PC-3 (cell line): Measurements from ENCODE around the gene TSPAN32. TPM values are rescaled to one million over a fixed set of nuclear protein-coding genes. Genes with fewer than 3 reads are reported as not detected.

Experiments
- ATAC-seq: fragments of 200-7000 bp; cut with Tn5 transposase; 2 replicates; pipeline ENCODE4 v1.9.1; 2020; ENCODE audit warnings: mild to moderate bottlenecking, moderate library complexity
- BruUV-seq: library from RNA; stranded (reverse); fragments of 400-500 nt; replicated peaks from 2 replicates; lab custom pipeline; 2021; lab: Mats Ljungman, UMichigan
- CTCF ChIA-PET: fragments of 300-600 bp; sonication (Branson Sonifier 250); formaldehyde crosslinking; loops from one replicate; lab custom pipeline; 2022; ENCODE audit warnings: antibody characterized with exemption; lab: Charles Lee
- POLR2A ChIA-PET: fragments of 300-600 bp; sonication (Branson Sonifier 250); formaldehyde crosslinking; loops from one replicate; lab custom pipeline; 2022; ENCODE audit warnings: antibody characterized with exemption; ENCODE audit not compliant: unreplicated experiment; lab: Charles Lee
- DNase-seq: peaks from one replicate; pipeline ENCODE4 v3.0.0-alpha.2; 2015
- H2AFZ ChIP-seq: fragments of 300-600 bp; sonication (generic); 2 replicates; pipeline ENCODE4 v1.6.0; 2016; ENCODE audit warnings: antibody characterized with exemption, low read length
- H3F3A ChIP-seq: fragments of 300-600 bp; sonication (generic); one replicate; pipeline ENCODE4 v1.6.0; 2017; ENCODE audit warnings: antibody characterized with exemption, low read length, control low read depth, mild to moderate bottlenecking; ENCODE audit not compliant: unreplicated experiment
- H3K27ac ChIP-seq: fragments of 300-600 bp; sonication (generic); 2 replicates; pipeline ENCODE4 v1.5.1; 2016; ENCODE audit warnings: mild to moderate bottlenecking, low read length
- H3K27me3 ChIP-seq: fragments of 300-600 bp; sonication (generic); 2 replicates; pipeline ENCODE4 v1.6.1; 2016; ENCODE audit warnings: low read length, mixed read lengths
- H3K36me3 ChIP-seq: fragments of 300-600 bp; sonication (generic); 2 replicates; pipeline ENCODE4 v1.6.1; 2016; ENCODE audit warnings: low read depth, mixed run types, low read length, mixed read lengths
- H3K4me1 ChIP-seq: fragments of 300-600 bp; sonication (generic); 2 replicates; pipeline ENCODE4 v1.5.1; 2016; ENCODE audit warnings: low read length; ENCODE audit not compliant: insufficient read depth
- H3K4me2 ChIP-seq: fragments of 300-600 bp; sonication (generic); 2 replicates; pipeline ENCODE4 v1.6.0; 2016; ENCODE audit warnings: low read length
- H3K4me3 ChIP-seq: fragments of 300-600 bp; sonication (generic); 2 replicates; pipeline ENCODE4 v1.5.1; 2016; ENCODE audit warnings: mild to moderate bottlenecking, low read length, mixed read lengths
- H3K79me2 ChIP-seq: fragments of 300-600 bp; sonication (generic); 2 replicates; pipeline ENCODE4 v1.6.1; 2017; ENCODE audit warnings: low read length, mixed read lengths
- H3K9ac ChIP-seq: fragments of 300-600 bp; sonication (generic); 2 replicates; pipeline ENCODE4 v1.6.0; 2016; ENCODE audit warnings: mild to moderate bottlenecking, low read length
- H3K9me2 ChIP-seq: fragments of 300-600 bp; sonication (generic); replicated peaks from 2 replicates; pipeline ENCODE4 v1.6.1; 2016; ENCODE audit warnings: mixed run types, low read length, mixed read lengths
- H3K9me3 ChIP-seq: fragments of 300-600 bp; sonication (generic); 2 replicates; pipeline ENCODE4 v1.6.1; 2016; ENCODE audit warnings: low read length, mixed read lengths
- H4K20me1 ChIP-seq: fragments of 300-600 bp; sonication (generic); 2 replicates; pipeline ENCODE4 v1.6.1; 2016; ENCODE audit warnings: low read length, mixed read lengths
- EZH2 ChIP-seq: fragments of 300-600 bp; sonication (generic); IDR thresholded peaks from one replicate; pipeline ENCODE4 v1.6.1; 2017; ENCODE audit warnings: antibody characterized with exemption, mild to moderate bottlenecking, low read length; ENCODE audit not compliant: unreplicated experiment
- EZH2phosphoT487 ChIP-seq: fragments of 300-600 bp; sonication (generic); IDR thresholded peaks from 2 replicates; pipeline ENCODE4 v1.6.1; 2018; ENCODE audit warnings: mild to moderate bottlenecking, antibody characterized with exemption, low read length, borderline replicate concordance
- intact Hi-C: fragments of 100-400 bp; cut with micrococcal nuclease; formaldehyde crosslinking; loops from 2 replicates; pipeline ENCODE4 v1.9.0; 2023
- total RNA-seq: library from RNA; depleted of rRNA; stranded (reverse); fragments of >200 nt; gene quantifications from 2 replicates; pipeline ENCODE4 v1.2.3, GENCODE V29; 2014
- TF ChIP-seq, protein P1 (sequence below): fragments of 300-600 bp; sonication (generic); conservative IDR thresholded peaks from 2 replicates; pipeline ENCODE4 v1.5.1; 2017; ENCODE audit warnings: antibody characterized with exemption, low read depth, mild to moderate bottlenecking, low read length

The TSPAN32 gene
- total RNA-seq, 1 experiment from 2014 or later = not detected

GRCh38 chr11:2259466-2259830 lies 42.4 kb upstream of the TSPAN32 start:
- no peak for ATAC-seq
- CTCF ChIA-PET = no interaction called here
- POLR2A ChIA-PET = no interaction called here

DNA sequence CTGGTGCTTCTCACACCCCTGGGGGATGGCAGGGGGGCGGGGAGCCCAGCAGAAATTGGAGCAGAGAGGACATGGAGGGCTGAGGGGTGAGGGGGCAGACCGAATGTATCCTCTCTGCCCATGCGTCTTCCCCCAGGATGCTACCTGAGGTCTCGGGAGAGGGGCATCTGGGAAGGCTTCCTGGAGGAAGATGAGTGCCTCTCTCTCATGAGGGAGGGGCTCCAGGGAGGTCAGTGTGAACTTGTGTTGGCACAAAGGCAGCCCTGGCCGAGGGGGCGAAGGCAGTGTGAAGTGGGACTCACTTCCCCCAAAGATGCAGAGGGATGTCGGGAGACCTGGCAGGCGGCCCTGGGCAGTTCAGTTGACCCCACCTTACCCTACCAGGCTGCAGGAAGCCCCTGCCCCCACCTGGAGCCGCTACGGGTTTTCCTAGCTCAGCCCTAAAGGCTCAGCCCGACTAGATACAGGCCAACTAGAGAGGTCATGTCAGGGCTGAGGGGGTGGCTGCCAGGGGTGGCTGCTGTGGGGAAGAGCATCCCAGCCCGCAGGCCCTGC lies 41.8 kb upstream of the TSPAN32 start:
- Histone ChIP-seq H3K4me1 (peaks cover 16% of the 10 kb centered on the region), H4K20me1 (no peaks in the 10 kb centered on the region), H3K27ac (no peak overlapping the region), H2AFZ (no peak overlapping the region), H3K9me2 (no peaks in the 10 kb centered on the region), H3K79me2 (no peaks in the 10 kb centered on the region), H3K4me2 (no peak overlapping the region), H3F3A (no peaks in the 10 kb centered on the region), H3K9ac (no peak overlapping the region), H3K27me3 (no peaks in the 10 kb centered on the region), H3K4me3 (no peak overlapping the region), H3K36me3 (no peaks in the 10 kb centered on the region), H3K9me3 (no peaks in the 10 kb centered on the region)
- DNase-seq = no peak
- TF ChIP-seq EZH2phosphoT487 = no peak
- no peak for TF ChIP-seq EZH2
- intact Hi-C loops = no loop called here
- CTCF ChIA-PET = no interaction called here
- no TSS peak for BruUV-seq
- no peak for ATAC-seq
- POLR2A ChIA-PET = no interaction called here

More at GRCh38 chr11:2259466-2259830, 42.4 kb upstream of the TSPAN32 start:
- no peaks in the 10 kb centered on the region for H3K79me2 ChIP-seq
- no peak overlapping the region for H3K4me2 ChIP-seq
- H3K27ac ChIP-seq = no peak overlapping the region
- no peaks in the 10 kb centered on the region for H3F3A ChIP-seq
- H3K9me2 ChIP-seq = no peaks in the 10 kb centered on the region
- H3K9ac ChIP-seq = no peak overlapping the region
- no peak overlapping the region for H3K4me3 ChIP-seq
- TF ChIP-seq EZH2 (no peak), EZH2phosphoT487 (no peak)
- TF ChIP-seq, protein P1, sequence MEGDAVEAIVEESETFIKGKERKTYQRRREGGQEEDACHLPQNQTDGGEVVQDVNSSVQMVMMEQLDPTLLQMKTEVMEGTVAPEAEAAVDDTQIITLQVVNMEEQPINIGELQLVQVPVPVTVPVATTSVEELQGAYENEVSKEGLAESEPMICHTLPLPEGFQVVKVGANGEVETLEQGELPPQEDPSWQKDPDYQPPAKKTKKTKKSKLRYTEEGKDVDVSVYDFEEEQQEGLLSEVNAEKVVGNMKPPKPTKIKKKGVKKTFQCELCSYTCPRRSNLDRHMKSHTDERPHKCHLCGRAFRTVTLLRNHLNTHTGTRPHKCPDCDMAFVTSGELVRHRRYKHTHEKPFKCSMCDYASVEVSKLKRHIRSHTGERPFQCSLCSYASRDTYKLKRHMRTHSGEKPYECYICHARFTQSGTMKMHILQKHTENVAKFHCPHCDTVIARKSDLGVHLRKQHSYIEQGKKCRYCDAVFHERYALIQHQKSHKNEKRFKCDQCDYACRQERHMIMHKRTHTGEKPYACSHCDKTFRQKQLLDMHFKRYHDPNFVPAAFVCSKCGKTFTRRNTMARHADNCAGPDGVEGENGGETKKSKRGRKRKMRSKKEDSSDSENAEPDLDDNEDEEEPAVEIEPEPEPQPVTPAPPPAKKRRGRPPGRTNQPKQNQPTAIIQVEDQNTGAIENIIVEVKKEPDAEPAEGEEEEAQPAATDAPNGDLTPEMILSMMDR = no peak
- intact Hi-C loops = no loop called here
- no TSS peak for BruUV-seq
- no peak for DNase-seq
- H3K27me3 ChIP-seq = no peaks in the 10 kb centered on the region
- H3K4me1 ChIP-seq = peaks cover 16% of the 10 kb centered on the region
- no peak overlapping the region for H2AFZ ChIP-seq
- H3K9me3 ChIP-seq = no peaks in the 10 kb centered on the region
- no peaks in the 10 kb centered on the region for H4K20me1 ChIP-seq
- H3K36me3 ChIP-seq = no peaks in the 10 kb centered on the region

DNA sequence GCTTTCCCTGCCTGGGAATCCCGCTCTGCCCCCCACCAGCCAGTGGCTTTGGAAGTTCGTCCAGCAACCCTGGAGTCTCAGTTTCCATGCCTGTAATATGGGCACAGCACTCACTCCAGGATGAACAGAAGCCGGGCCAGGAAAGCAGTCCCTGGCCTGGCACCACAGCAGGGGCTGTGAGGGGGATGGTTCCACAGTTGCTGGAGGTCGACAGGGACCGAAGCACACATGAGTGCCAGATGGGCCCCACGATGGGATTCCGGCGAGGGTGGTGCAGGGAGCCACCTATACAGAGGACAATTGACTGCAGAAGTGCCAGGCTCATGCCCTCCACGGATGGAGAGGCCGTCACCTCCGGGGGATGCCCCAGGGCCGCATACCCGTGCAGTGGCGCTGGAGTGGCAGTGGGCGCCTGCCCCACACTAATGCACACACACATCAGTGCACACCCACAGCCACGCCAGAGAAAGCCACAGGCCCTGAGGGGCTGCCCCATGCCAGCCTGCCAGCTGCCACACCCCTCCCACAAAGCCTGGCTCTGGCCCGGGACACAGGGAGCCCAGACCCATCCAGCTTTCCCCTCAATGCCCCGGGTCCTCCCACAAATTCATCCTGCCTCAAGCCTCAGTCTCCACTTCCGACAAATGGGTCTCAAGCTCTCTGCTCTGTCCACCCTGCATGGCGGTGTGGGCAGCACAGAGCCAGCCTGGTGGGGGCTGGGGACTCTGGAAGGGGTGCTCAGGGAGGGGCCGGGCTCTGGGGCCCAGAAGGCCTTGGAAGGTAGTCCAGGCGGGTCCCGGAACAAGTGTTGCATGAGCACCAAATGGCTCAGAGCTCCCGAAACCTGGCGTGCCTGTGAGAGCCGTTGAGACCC lies 41.1 kb upstream of the TSPAN32 start:
- CTCF ChIA-PET = no interaction called here
- H3K79me2 ChIP-seq = no peaks in the 10 kb centered on the region
- H3K9ac ChIP-seq = no peak overlapping the region
- peaks cover 16% of the 10 kb centered on the region for H3K4me1 ChIP-seq
- H2AFZ ChIP-seq = no peak overlapping the region
- intact Hi-C loops = no loop called here
- no TSS peak for BruUV-seq
- H3K36me3 ChIP-seq = no peaks in the 10 kb centered on the region
- no peak overlapping the region for H3K4me3 ChIP-seq
- POLR2A ChIA-PET = no interaction called here
- H3K9me2 ChIP-seq = no peaks in the 10 kb centered on the region
- H3K27me3 ChIP-seq = no peaks in the 10 kb centered on the region
- DNase-seq (no peak), ATAC-seq (no peak)
- H3K27ac ChIP-seq = no peak overlapping the region
- no peaks in the 10 kb centered on the region for H3F3A ChIP-seq
- TF ChIP-seq, protein P1 = no peak
- TF ChIP-seq EZH2phosphoT487 (no peak), EZH2 (no peak)
- H3K4me2 ChIP-seq = no peak overlapping the region
- no peaks in the 10 kb centered on the region for H3K9me3 ChIP-seq
- no peaks in the 10 kb centered on the region for H4K20me1 ChIP-seq
